NOMO-1 (cell line): ENCODE measurements around the gene SEC24C.

ENCODE experiments used
- DNase-seq, 2 experiments: peaks; one replicate each; lab custom pipeline; 2025; ENCODE audit not compliant: unreplicated experiment in 2 of 2; lab: John Stamatoyannopoulos, UW

SEC24C gene

DNA sequence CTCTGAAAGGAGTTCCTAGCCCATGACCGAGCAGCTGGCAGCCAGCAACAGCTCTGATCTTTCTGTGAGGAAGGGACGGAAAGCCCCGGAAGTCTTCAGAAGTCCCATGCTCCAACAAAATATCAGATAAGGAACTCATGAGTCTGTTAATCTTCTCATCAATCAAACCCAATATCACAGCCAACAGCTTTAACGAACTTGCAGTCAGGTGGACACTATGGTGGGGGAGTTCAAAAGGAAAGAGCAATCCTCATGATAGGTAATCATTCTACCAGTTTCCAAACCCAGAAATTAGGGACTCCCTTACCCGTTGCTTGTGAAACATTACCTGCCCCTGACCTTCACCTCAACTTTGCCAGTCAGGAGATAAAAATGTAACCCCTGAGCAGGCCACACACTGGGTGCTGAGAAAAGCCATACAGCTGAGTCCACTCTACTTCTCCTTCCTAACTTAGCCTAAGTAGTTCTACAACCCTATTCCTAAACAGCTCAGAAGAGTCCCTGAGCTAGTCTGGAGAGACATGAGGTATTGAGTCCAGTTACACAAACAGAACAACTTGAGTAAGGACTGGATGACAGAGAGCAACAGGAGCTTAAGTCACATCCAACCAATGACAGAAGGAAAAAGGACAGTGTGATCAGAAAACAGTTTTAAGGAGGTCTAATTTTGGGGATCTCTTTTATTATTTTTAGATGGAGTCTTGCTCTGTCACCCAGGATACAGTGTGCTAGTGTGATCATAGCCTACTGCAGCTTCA is 65.1 kb downstream of the SEC24C start:
- DNase-seq = no peak

DNA sequence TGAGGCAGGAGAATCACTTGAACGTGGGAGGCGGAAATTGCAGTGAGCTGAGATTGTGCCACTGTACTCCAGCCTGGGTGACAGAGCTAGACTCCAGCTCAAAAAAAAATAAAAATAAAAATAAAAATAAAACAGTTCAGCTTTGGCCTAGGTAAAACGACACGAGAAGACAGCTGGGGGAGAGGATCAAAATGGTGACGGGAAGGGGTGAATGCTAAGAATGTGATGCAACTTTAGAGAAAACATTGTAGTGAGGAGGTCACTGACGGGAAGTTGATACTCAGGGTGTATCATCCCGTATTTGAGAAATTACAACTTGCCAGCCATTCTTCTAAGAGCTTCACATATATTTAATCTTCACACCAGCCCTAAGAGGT is 66.2 kb downstream of the SEC24C start:
- DNase-seq = peak; percentile 14 to 20

DNA sequence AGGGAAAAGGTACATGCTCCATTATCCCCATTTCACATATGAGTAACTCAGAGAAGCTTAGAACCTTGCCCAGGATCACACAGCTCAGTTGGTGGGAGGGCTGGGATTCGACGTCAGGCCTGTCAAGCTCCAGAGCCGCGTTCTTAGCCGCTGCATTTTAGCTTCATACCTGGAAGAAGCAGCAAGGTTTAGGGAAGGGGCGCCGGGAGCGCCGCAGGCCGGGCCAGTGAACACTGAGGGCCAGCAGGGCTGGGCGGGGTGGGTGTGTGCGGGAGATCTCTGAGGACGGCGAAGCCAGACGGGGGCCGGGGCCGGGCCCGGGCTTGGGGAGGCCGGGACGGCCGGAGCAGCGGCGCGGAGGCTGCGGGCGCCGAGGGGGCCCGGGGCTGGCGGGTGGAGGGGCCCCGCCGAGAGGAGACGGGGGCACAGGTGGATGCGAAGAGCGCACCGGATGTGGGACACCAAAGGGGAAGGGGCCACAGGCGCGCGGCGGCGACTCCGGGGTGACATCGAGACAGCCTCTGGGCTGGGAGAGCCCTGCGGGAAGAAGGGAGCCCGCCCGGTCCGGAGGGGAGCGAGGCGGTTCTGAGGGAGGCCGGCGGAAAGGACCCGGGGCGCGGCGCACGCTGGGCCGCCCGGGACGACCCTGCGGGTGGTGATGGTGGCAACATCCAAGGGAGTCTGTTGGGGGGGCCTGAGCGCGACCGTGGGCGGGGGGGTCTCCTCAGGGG is 66.7 kb downstream of the SEC24C start:
- DNase-seq = no peak

DNA sequence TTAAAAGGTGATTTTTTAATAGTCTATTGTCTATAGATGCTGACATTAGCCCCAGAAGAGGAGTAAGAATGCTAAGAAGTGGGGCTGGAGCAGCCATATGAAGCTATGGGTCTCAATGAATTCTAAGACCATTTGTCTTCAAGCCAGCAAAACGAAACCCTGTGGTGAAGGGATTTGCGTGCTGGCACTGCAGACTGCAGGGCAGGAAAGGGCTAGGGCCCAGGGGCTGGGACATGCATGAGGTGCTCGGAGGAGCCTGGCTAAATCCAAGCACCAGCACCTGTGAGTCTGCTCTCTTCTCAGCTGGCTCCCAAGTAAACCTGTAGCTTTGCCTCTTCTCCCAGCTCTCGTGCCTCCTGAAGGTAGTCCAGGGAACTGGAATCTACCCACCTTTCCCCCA is 68.5 kb downstream of the SEC24C start:
- no peak for DNase-seq

DNA sequence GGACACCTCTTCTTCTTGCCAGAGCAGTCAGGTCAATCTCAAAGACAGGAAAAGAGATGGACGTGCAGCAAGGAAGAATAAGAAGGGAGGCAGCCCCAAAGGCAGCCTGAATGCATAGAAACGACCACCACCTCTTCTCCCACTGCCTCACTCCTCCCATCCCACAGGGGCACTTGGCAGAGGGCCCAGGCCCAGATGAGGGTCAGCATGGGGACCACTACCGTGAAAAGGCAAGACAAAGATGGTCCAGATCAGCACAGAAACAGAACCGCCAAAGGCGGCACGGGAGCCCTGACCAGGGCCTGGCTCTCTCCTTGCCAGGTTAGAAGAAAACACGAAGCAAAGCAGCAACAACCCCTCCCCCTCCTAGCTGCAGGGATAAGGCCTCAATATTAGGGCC is 69.2 kb downstream of the SEC24C start:
- no peak for DNase-seq

DNA sequence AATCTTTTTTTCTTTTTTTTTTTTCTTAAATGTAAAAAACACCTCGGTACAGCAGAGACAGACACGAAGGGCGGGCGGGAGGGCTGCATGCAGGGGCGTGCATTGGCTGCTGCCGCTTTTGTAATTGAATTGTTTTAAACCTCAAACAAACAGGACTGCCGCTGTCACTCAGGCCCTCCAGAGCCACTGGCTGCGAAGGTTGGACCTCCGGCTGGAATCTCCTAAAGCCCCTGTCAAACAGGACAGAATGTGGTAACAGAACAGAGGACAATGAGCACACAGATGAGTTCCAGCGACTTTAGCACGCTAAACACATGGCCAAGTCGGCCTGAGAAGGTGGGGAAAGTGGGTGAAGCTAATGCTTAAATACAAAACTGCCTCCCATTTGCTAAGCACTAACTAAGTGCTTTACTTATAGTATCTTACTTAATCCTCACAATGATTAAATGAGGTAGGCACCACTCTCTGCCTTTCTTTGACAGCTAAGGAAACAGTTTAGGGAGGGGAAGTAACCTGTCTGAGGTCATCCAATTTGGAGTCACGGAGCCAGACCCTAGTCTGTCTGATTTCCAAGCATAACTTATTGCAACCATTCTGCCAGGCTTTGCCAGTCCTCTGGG is 70.2 kb downstream of the SEC24C start:
- no peak for DNase-seq

DNA sequence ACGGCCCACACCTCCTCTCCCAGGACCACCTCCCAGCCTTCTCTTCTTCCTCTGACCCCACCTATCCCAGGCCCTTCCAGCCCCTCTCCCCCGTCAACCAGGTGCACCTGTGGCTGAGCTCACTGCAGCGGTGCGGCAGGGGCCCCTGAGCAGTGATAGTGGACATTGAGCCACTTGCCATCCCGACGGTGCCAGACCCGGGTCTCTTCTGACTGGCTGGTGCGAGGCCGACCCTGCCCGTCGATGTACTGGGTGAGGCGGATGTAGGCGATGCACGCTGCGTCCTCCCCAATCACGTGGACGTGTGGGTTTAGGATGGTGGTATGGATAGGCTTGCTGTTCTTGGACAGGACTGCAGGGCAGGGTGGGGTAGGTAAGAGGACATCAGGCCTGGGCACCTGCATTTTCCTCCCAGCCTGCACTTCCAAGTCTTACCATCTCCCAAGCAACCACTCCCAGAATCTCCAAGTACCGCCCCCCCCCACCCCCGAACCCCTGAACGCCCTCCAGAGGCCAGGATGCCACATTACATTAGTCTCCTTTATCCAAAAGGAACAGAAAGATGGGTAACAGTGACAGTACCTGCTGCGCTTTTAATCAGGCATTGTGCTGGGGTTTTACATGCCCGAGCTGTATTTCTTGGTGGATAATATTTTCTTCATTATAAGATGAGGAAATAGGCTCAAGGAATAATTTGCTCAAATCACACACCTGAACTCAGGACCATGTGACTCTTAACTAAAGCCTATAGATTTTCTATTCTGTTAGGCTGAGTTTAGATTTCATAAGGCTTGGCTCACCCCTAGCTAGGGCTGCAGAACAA is 70.9 kb downstream of the SEC24C start:
- no peak for DNase-seq

DNA sequence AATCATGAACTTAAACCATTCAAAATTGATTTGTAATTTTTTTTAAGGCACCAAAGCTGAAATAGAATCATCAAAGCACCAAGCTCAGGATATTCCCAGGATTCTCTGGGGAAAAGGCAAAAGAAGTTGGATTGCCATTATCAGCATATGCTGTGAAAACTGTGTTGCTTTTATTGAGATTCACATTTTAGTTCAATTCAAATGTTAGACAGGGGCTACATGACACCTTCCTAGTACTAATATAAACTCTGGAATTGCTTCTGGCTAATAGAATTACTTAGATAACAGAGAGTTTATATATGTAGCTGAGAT is 71.5 kb downstream of the SEC24C start:
- DNase-seq = no peak

DNA sequence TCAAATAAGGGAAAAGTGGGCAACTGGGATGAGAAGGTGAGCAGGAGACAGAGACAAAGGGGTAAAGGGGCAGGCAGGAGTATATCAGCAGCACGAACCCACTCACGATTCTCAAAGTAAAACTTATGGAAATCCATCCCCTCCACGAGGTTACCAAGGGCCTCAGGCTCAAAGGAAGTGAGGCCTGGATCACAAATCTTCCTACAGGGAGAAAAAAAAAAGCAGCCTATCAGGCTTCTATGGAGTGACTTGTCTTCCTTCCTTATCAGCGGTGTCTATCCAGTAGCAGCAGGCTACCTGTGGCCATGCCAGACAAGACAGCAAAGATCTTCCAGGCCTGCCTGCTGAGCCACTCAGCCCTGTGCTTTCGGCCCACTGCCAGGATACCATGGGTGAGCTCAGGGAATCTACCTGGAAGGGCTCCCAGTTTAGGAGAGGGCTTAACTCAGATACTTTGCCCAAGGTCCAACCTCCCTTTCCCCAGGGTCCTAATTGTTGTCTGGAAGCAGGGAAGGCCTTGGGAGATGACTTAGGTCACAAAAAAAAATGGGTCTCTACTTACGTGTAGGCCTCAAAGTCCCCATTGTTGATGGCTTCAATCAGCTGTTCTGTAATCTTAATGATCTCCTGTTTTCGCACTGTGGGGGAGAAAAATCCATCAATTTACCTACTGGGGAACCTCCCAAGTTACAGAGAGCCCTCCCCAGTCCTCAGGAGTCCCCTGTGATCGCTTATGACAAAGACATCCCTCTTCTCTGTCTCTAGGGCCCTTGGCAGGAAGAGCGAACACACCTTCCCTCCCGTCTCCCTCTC is 73.0 kb downstream of the SEC24C start:
- no peak for DNase-seq

DNA sequence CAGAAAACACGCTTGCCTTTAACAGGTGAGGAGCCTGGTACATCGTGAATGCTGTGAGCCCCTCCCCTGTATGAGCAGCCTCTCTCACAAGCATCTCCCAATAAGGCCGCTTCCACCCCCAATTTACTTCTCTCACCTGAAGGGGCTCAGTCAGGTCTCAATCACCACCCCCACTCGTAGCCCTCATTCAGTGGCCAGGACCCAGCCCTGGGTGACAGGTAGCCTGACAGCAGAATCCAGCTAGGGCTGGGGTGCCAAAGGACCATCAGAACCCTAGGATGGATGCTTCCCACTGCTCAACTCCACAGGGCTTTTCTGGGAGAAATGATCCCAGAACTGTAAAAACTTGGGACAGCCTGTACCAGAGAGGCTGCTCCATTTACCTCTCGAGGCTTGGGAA is 73.7 kb downstream of the SEC24C start:
- no peak for DNase-seq

DNA sequence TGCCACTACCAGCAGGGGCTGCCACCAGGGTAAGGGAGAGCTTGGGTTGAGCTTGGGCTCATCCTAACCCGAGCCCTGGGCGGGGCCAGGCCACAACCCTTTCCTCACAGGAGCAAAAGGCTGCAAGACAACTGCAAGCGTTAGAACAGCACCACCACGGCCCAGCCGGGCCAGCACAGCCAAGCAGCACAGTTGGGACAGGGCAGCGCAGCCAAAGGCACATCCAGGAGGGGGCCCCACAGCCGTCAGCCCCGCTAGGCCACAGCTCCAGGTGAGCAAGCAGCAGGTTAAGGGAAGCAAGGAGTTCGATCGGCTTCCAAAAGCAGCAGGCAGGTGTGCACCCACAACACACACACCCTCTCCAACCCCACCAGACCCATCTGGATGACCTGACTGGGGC is 74.2 kb downstream of the SEC24C start:
- DNase-seq = no peak

DNA sequence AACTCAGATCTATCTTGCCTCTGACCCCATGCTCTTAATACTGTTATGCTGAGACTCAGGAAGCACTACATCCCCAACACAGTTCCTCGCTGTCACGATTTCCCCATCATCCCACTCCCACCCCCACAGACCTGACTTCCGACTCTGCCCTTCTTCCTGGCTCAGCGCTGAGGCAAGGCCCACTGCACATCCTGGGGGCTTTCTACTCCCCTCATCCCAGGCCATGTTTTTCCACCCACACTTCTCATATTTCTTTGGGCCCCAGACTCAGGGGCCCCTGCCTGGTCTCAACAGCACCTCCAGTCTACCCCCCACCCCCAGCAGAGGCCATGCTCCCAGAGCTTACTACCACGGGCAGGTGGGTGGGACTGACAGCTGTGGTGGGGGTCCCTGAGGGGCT is 74.9 kb downstream of the SEC24C start:
- DNase-seq = no peak

DNA sequence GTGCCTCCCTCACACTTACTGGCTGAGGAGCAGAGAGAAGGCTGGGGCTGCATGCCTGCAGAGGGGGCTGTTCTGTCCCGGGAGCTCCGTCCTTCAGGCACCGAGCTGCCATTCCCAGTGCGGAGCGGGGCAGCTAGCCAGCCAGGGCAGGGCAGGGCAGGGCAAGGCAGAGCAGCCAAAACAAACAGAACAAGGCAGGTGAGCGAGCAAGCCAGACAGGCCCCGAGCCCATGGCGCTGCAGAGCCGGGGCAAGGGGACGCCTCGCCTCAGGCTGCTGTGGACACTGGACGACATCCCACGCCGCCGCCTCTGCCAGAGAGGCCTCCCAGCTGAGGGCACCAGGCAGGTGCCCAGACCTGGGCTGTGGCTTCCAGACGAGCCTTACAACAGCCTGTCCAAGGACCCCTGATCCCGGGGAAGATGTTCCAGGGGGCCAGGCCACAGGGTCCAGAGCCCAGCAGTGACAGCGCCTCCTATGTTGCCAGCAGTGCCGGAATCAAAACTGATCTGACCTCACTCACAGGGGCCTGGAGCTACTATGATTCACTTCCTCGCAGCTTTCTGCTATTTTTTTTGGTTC is 75.4 kb downstream of the SEC24C start:
- DNase-seq = no peak
